NCI-H82 treated with DMSO at 0.1 percent for 48 hours (cell line): ENCODE measurements around the gene UXT.
"Not testable (repeated sequence)": the region's sequence is repeated elsewhere in the genome, so short reads cannot be mapped to it uniquely, and the experiment has no call there.

ENCODE experiments used
- DNase-seq: peaks from one replicate; lab custom pipeline; 2025; ENCODE audit not compliant: unreplicated experiment; lab: John Stamatoyannopoulos, UW

Gene UXT

GRCh38 chrX:47618923-47619485 lies 40.0 kb downstream of the UXT start:
- no peak for DNase-seq

DNA sequence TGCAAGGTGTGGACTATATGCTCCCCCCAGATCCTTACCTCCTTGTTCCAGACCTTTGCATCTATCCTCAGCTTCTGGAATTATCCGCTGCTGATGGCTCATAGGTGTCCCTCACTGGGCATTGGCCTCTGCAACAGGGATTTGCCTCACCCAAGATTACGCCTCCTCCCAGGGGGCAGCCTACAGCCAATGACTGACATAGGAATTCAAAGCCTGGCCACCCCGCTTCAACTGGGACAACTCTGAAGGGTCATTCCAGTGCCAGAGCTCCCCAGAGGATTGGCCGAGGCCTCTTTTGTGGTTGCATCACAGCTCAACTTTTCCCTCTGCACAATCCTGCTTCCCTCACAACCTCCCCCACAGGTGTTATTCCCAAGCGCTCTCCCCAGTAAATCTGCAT lies 44.4 kb downstream of the UXT start:
- DNase-seq: no peak

- no peak for DNase-seq
Measured at GRCh38 chrX:47613082-47613481, 45.9 kb downstream of the UXT start.

DNA sequence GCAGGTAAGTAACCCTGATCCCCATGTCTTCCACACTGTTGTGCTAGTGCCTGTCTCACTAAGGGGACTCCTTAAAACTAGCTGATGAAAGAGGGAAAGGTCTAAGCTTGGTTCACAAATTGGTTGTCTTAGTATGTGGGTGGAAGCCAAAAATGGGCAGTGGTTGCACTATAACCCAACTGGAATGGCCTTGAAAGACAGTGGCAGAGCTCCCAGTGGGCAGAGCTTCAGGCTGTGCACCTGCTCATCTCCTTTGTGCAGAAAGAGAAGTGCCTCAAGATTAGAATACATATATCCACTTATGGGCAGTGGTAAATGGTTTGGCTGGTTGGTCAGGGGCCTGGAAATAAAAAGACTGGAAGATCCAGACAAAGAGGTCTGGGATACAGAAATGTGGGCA lies 46.6 kb downstream of the UXT start:
- DNase-seq: no peak

- no peak for DNase-seq
Measured at GRCh38 chrX:47611926-47612325, 47.1 kb downstream of the UXT start.

DNA sequence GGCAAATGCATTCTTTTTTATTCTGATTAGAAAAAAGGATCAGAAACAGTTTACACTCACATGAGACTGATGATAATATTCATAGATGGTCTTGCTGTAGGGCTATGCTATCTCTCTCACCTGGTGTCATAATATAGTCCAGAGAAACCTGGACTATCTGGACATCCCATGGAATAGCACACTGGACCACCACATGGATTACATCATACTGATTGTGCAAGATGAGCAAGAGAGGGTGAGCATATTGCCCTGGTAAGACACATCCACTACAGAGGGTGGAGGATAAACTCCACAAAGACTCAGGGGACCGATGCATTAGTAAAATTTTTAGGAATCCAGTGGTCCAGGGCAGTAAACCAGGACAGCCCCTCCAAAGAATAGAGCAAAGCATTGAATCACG lies 47.5 kb downstream of the UXT start:
- DNase-seq: no peak

DNA sequence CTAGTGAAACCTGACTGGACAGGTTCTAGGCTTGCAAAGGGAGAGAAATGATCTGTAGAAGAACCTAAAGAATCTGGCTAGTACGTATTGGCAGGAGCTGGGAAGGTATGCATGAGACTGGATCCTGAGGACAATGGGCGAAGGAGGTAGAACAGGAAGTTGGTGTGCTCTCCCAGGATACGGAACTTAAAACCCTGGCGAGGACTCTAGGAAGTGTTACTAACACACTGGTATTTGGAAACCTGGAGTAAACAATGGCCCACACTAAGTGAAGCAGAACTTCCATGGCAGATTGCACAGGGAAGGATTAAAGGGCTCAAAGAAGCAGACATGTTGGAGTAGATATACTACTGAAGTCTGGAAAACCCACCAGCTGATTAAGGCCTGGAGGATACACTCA lies 48.5 kb downstream of the UXT start:
- no peak for DNase-seq

- no peak for DNase-seq
Measured at GRCh38 chrX:47608130-47608810, 50.7 kb downstream of the UXT start.

DNA sequence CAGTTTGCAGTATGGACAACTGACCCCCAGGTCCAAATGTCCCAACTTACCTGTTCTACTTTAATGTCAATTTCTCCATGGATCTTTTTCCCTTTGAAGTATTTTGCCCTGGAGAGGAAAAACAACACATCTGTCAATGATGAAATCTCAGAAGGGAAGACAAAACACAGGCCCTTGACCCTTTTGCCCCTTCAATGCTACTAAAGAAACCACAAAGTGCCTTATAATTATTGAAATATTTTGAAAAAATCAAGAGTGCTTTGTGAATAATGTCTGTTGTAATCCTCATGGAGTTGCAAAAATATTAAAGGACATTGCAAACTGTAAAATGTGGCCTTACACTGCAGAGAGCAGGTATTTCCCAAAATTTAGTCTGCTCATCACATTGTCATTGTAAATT lies 51.9 kb downstream of the UXT start:
- DNase-seq: no peak

DNA sequence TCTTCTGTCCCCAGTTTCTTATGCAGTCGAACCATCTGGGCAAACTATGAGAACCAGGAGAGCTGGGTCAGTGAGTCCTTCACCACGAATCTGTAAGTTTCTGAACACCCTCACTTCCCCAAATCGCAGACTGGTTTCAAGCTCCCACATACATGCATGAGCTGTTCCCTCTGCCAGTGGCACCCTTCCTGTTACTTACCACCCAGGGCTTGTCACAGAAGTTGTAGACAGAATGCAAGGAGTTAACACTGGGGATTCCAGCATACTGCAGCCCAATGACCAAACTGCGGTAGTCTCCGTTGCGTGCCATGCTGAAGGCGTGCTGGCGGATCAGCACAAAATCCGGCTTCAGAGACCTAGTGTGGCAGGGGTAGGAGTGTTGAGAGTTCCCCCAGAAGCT lies 54.0 kb downstream of the UXT start:
- no peak for DNase-seq

DNA sequence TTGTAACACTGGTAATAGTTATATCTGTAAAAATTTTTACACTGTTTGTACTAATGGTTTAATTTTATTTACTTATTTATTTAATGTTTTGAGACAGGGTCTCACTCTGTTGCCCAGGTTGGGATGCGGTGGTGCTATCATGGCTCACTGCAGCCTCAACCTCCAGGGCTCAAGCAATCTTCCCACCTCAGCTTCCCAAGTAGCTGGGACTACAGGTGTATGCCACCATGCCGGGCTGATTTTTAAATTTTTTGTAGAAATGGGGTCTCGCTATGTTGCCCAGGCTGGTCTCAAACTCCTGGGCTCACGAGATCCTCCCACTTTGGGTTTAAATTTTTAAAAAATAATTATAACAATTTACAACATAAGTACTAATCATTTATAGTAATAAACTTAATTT lies 55.9 kb downstream of the UXT start:
- DNase-seq: not testable (repeated sequence)
